HG03175 (cell line): ENCODE measurements around the gene HOXA3.

Experiments
- ATAC-seq: cut with Tn5 transposase; IDR thresholded peaks from one replicate; pipeline ENCODE4 v1.9.1; 2021; ENCODE audit warnings: mild to moderate bottlenecking, moderate library complexity; ENCODE audit not compliant: unreplicated experiment

HOXA3 gene

GRCh38 chr7:27179503-27180430 lies 27.4 kb upstream of the HOXA3 start:
- ATAC-seq, result no peak

- no peak for ATAC-seq
Observed at GRCh38 chr7:27179030-27179429, 26.6 kb upstream of the HOXA3 start.

- no peak for ATAC-seq
Observed at GRCh38 chr7:27178366-27178765, 26.0 kb upstream of the HOXA3 start.

GRCh38 chr7:27177795-27178320 lies 25.5 kb upstream of the HOXA3 start:
- no peak for ATAC-seq

- no peak for ATAC-seq
Observed at GRCh38 chr7:27176962-27177794, 24.8 kb upstream of the HOXA3 start.

GRCh38 chr7:27176524-27176845 lies 24.1 kb upstream of the HOXA3 start:
- ATAC-seq, result no peak

- ATAC-seq, result no peak
Observed at GRCh38 chr7:27175626-27176523, 23.5 kb upstream of the HOXA3 start.

- ATAC-seq, result no peak
Observed at GRCh38 chr7:27174874-27175625, 22.7 kb upstream of the HOXA3 start.

GRCh38 chr7:27173956-27174873 lies 21.8 kb upstream of the HOXA3 start, which contains the start of gene HOXA10:
HOXA10 (minus strand) TSS chr7:27174320; CDS start chr7:27174306, 14 bp downstream.
- no peak for ATAC-seq

GRCh38 chr7:27173511-27173955 lies 21.1 kb upstream of the HOXA3 start:
- ATAC-seq, result no peak

GRCh38 chr7:27172823-27173510 lies 20.6 kb upstream of the HOXA3 start:
- no peak for ATAC-seq

- ATAC-seq, result no peak
Observed at GRCh38 chr7:27172315-27172774, 20.0 kb upstream of the HOXA3 start.

GRCh38 chr7:27171637-27172314 lies 19.4 kb upstream of the HOXA3 start:
- ATAC-seq, result no peak

- ATAC-seq, result no peak
Observed at GRCh38 chr7:27171325-27171636, 18.9 kb upstream of the HOXA3 start.

- ATAC-seq, result no peak
Observed at GRCh38 chr7:27170426-27171324, 18.3 kb upstream of the HOXA3 start.

GRCh38 chr7:27169658-27170425 lies 17.5 kb upstream of the HOXA3 start:
- ATAC-seq, result no peak
